GM18498 (cell line): ENCODE results near the gene CASP3.
"Not testable (repeated sequence)": the region's sequence is repeated elsewhere in the genome, so short reads cannot be mapped to it uniquely, and the experiment has no call there.

Experiments
- ATAC-seq: cut with Tn5 transposase; IDR thresholded peaks from one replicate; pipeline ENCODE4 v1.9.1; 2021; ENCODE audit warnings: mild to moderate bottlenecking, moderate library complexity; ENCODE audit not compliant: unreplicated experiment

The CASP3 gene

GRCh38 chr4:184598753-184599491, 50.3 kb downstream of the CASP3 start:
- ATAC-seq: no peak

GRCh38 chr4:184596617-184597185, 52.5 kb downstream of the CASP3 start:
- no peak for ATAC-seq

- no peak for ATAC-seq
Observed at GRCh38 chr4:184596044-184596616, 53.1 kb downstream of the CASP3 start.

- no peak for ATAC-seq
Observed at GRCh38 chr4:184595430-184595829, 53.8 kb downstream of the CASP3 start.

DNA sequence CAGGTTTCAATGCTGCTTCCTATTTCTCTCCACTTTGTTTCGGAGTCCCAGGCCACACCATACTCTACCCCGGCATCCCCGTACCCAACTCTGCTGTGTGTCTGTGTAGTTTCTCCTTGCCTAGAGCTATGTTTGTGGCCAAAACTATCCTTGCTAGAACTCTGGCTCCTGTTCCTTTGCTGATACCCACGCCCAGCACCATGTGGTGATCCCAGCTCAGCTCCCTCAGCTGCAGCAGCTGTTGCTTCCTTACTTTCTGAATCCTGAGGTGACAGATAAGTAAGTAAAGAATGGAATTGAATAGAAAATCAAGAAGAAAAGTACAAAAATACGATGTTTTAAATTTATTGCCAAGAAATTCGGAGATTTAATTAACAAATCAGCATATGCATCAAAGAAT, 55.8 kb downstream of the CASP3 start:
- ATAC-seq: no peak

DNA sequence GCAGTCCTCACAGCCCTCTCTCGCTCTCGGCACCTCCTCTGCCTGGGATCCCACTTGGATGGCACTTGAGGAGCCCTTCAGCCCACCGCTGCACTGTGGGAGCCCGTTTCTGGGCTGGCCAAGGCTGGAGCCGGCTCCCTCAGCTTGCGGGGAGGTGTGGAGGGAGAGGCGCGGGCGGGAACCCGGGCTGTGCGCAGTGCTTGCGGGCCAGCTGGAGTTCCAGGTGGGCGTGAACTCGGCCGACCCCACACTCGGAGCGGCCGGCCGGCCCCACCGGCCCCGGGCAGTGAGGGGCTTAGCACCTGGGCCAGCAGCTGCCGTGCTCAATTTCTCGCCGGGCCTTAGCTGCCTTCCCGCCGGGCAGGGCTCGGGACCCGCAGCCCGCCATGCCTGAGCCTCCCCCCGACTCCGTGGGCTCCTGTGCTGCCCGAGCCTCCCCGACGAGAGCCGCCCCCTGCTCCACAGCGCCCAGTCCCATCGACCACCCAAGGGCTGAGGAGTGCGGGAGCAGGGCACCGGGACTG, 57.4 kb downstream of the CASP3 start:
- ATAC-seq: not testable (repeated sequence)

GRCh38 chr4:184591070-184591677, 58.1 kb downstream of the CASP3 start:
- no peak for ATAC-seq

GRCh38 chr4:184590196-184590595, 59.1 kb downstream of the CASP3 start:
- no peak for ATAC-seq

DNA sequence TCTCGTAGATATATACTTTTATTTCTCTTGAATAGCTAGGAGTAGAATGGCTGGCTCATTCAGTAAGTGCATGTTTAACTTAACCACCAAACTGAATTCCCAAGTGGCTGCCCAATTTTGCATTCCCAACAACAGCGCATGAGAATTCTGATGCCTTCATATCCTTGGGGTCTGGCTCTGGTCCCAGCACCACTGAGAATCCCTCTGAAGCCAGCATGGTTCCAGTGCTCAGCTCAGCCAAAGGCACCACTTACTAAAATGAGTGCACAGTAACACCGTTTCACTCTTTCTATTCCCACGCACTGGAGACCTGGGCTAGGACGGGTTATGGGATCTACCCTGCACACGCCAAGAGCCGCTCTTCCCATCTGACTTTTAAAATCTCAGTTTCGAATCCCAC, 60.4 kb downstream of the CASP3 start:
- no peak for ATAC-seq

- ATAC-seq: no peak
Observed at GRCh38 chr4:184587701-184588100, 61.5 kb downstream of the CASP3 start.

DNA sequence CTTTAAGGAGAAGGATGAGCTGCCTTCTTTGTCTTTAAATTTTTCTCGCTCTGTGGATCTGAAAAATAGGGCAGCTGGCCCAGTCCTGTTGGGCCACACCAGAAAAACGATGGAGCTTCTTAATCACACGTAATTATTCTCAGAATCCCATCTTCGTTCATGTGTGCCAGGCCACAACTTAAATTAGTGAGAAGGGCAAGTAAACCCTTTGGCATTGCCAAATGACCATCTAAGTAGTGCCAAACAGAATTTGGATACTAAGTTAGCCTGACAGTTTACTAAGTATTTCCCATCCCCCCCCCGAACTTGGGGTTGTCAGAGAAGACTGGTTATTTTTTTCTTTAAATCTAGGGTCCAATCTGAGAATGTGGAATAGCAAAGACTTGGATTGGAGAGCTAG, 62.0 kb downstream of the CASP3 start:
- no peak for ATAC-seq

DNA sequence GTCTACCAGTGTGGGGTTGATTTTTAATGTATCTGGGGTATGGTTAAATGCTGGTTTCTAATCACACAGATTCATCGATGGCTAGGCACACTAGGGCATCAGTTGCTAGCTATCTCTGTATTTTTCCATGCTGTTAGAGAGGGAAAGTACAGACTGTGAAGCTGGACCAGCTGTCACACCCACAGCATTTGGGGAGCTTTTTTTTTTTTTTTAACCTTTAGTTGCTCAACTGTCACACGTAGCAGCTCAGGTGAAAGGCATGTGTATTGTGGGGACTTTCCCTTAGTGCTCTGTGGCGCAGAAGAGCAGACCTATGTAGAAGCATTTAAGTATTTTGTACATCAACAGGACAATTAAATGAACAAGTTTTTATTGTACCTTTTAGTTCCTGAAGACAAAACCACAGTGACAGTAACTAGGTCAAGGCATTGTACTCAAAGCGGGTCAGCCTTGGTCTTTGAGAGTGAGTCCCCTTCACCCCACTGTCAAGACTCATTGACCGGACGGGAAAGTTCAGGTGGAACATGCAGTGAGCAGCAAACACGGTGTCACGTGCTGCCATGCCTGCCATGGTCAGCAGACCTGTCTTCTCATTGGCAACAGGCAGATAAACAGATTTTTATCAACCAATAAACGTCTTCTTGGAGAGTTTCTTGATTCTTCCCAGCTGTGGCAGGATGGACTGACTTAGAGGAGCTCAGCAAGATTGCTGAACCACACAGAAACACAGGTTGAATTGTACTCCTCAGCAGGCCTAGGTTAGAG, 65.3 kb downstream of the CASP3 start:
- no peak for ATAC-seq
